NCI-H446 (cell line): Measurements from ENCODE around the gene KCNK18.
A peak's percentile ranks its signal among the peaks of the same experiment; 100 is the strongest.

ENCODE experiments used
- DNase-seq, 2 experiments: peaks; one replicate each; lab custom pipeline; 2025; lab: John Stamatoyannopoulos, UW

KCNK18 gene

GRCh38 chr10:117197189-117197588, at the start of gene KCNK18:
KCNK18 (plus strand) TSS chr10:117197489; CDS start chr10:117197489, 0 bp downstream.
- DNase-seq, result no peak

- no peak for DNase-seq
Observed at GRCh38 chr10:117148284-117148683, 49.0 kb upstream of the KCNK18 start.

GRCh38 chr10:117152668-117153067, 44.6 kb upstream of the KCNK18 start:
- DNase-seq, result no peak

GRCh38 chr10:117158297-117158696, 39.0 kb upstream of the KCNK18 start:
- no peak for DNase-seq

GRCh38 chr10:117159390-117159789, 37.9 kb upstream of the KCNK18 start:
- DNase-seq, result no peak

- DNase-seq, result no peak
Observed at GRCh38 chr10:117160567-117160966, 36.7 kb upstream of the KCNK18 start.

- no peak for DNase-seq
Observed at GRCh38 chr10:117161386-117162033, 35.8 kb upstream of the KCNK18 start.

- DNase-seq, result no peak
Observed at GRCh38 chr10:117162093-117163060, 34.9 kb upstream of the KCNK18 start.

GRCh38 chr10:117163061-117163953, 34.0 kb upstream of the KCNK18 start:
- no peak for DNase-seq

GRCh38 chr10:117163954-117164548, 33.2 kb upstream of the KCNK18 start:
- no peak for DNase-seq

- no peak for DNase-seq
Observed at GRCh38 chr10:117164592-117165537, 32.4 kb upstream of the KCNK18 start.

GRCh38 chr10:117165538-117166417, 31.5 kb upstream of the KCNK18 start:
- peak in 1 of 2 experiments; percentile 51 for DNase-seq

- no peak for DNase-seq
Observed at GRCh38 chr10:117166418-117167345, 30.6 kb upstream of the KCNK18 start.

- no peak for DNase-seq
Observed at GRCh38 chr10:117167346-117167788, 29.9 kb upstream of the KCNK18 start.

GRCh38 chr10:117167789-117168674, 29.3 kb upstream of the KCNK18 start:
- DNase-seq, result peak in 1 of 2 experiments; percentile 45

- DNase-seq, result no peak
Observed at GRCh38 chr10:117168729-117169128, 28.6 kb upstream of the KCNK18 start.

GRCh38 chr10:117169480-117169879, 27.8 kb upstream of the KCNK18 start:
- no peak for DNase-seq
